ENCODE data around the gene TMEM132D.
"Not testable (repeated sequence)": the region's sequence is repeated elsewhere in the genome, so short reads cannot be mapped to it uniquely, and the experiment has no call there.

The TMEM132D gene

GRCh38 chr12:129549020-129549419 lies 354.8 kb downstream of the TMEM132D start:
- H3K9ac ChIP-seq (ENCODE audit: low read length); H3K4me3 ChIP-seq (ENCODE audit: low read depth in 1 of 2, low read length in 2 of 2); H3K27me3 ChIP-seq (ENCODE audit: control insufficient read depth in 1 of 2, insufficient read depth in 2 of 2, low read length in 2 of 2); H3K27ac ChIP-seq (ENCODE audit: low read depth, low read length); H3K36me3 ChIP-seq (ENCODE audit: insufficient read depth, low read length); H3K9me3 ChIP-seq (ENCODE audit: low read length); H3K4me1 ChIP-seq (ENCODE audit: insufficient read depth, low read length): not testable (repeated sequence)

GRCh38 chr12:129544716-129545115 lies 359.1 kb downstream of the TMEM132D start:
- no peak overlapping the region for H3K9ac ChIP-seq (ENCODE audit: low read length)
- no peaks in the 10 kb centered on the region for H3K27me3 ChIP-seq (ENCODE audit: control insufficient read depth in 1 of 2, insufficient read depth in 2 of 2, low read length in 2 of 2)
- no peaks in the 10 kb centered on the region for H3K4me1 ChIP-seq (ENCODE audit: insufficient read depth, low read length)
- H3K4me3 ChIP-seq (ENCODE audit: low read depth in 1 of 2, low read length in 2 of 2) = no peak overlapping the region
- no peaks in the 10 kb centered on the region for H3K9me3 ChIP-seq (ENCODE audit: low read length)
- no peak overlapping the region for H3K27ac ChIP-seq (ENCODE audit: low read depth, low read length)
- H3K36me3 ChIP-seq (ENCODE audit: insufficient read depth, low read length) = no peaks in the 10 kb centered on the region

DNA sequence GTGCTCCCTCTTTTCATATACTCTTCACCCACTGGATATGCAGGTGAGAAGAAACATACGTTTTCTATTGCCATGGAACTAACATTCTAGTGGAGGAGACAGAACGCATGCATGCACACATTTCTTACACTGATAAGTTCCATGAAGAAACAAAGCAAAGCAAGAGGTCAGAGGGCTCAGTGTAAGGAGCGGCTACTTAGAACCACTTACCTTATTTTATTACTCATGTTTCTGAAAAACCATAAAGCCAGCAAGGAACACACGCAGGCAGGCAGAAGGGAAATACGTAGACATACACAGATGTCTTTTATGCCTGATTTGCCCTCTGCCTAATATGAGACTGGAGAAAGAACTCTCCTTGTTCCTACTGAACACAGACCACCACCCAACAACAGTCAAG lies 362.9 kb downstream of the TMEM132D start:
- no peaks in the 10 kb centered on the region for H3K4me1 ChIP-seq (ENCODE audit: insufficient read depth, low read length)
- no peaks in the 10 kb centered on the region for H3K27me3 ChIP-seq (ENCODE audit: control insufficient read depth in 1 of 2, insufficient read depth in 2 of 2, low read length in 2 of 2)
- H3K9me3 ChIP-seq (ENCODE audit: low read length) = no peaks in the 10 kb centered on the region
- H3K36me3 ChIP-seq (ENCODE audit: insufficient read depth, low read length) = no peaks in the 10 kb centered on the region
- H3K27ac ChIP-seq (ENCODE audit: low read depth, low read length) = no peak overlapping the region
- no peak overlapping the region for H3K9ac ChIP-seq (ENCODE audit: low read length)
- H3K4me3 ChIP-seq (ENCODE audit: low read depth in 1 of 2, low read length in 2 of 2) = no peak overlapping the region

DNA sequence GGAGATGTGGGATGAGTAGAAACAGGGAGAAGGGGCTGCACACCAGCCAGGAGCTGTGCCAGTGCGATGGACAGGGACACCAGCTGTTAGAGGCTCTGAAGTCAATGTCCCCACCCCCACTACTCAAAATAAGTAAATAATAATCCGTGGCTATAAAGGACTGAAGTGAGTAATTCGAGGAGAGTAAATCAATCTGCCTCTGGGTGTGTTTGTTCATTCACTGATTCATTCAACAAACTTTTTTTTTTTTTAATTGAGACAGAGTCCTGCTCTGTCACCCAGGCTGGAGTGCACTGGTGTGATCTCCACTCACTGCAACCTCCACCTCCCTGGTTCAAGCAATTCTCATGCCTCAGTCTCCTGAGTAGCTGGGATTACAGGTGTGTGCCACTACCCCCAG lies 363.6 kb downstream of the TMEM132D start:
- H3K27me3 ChIP-seq (ENCODE audit: control insufficient read depth in 1 of 2, insufficient read depth in 2 of 2, low read length in 2 of 2) = no peaks in the 10 kb centered on the region

GRCh38 chr12:129538724-129539335 lies 365.0 kb downstream of the TMEM132D start:
- not testable (repeated sequence) for H3K4me1 ChIP-seq (ENCODE audit: insufficient read depth, low read length); H3K4me3 ChIP-seq (ENCODE audit: low read depth in 1 of 2, low read length in 2 of 2)

More for the DNA sequence above, 363.6 kb downstream of the TMEM132D start:
- Histone ChIP-seq H3K9me3 (ENCODE audit: low read length) (no peaks in the 10 kb centered on the region), H3K36me3 (ENCODE audit: insufficient read depth, low read length) (no peaks in the 10 kb centered on the region), H3K27ac (ENCODE audit: low read depth, low read length) (no peak overlapping the region), H3K4me1 (ENCODE audit: insufficient read depth, low read length) (no peaks in the 10 kb centered on the region), H3K4me3 (ENCODE audit: low read depth in 1 of 2, low read length in 2 of 2) (no peak overlapping the region), H3K9ac (ENCODE audit: low read length) (no peak overlapping the region)

DNA sequence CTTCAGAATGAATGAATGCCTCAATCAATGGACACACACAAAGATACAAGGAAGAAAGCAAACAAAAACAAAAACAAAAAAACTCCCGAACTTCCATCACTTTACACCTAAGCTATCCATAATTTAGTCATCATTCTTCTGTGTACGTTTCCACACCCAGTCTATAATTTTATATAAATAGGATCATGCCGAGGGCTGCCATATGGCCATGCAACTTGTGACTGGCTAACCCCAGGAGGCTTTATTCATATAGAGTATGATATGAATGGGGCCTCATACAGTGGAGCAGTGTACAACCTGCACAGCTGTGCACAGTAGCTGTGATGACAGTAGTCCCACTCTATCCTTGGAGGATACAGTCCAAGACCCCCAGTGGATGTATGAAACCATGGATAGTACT lies 365.7 kb downstream of the TMEM132D start:
- Histone ChIP-seq H3K4me3 (ENCODE audit: low read depth in 1 of 2, low read length in 2 of 2) (no peak overlapping the region), H3K9me3 (ENCODE audit: low read length) (no peaks in the 10 kb centered on the region), H3K27ac (ENCODE audit: low read depth, low read length) (no peak overlapping the region), H3K27me3 (ENCODE audit: control insufficient read depth in 1 of 2, insufficient read depth in 2 of 2, low read length in 2 of 2) (no peaks in the 10 kb centered on the region), H3K9ac (ENCODE audit: low read length) (no peak overlapping the region), H3K4me1 (ENCODE audit: insufficient read depth, low read length) (no peaks in the 10 kb centered on the region), H3K36me3 (ENCODE audit: insufficient read depth, low read length) (no peaks in the 10 kb centered on the region)

More at GRCh38 chr12:129538724-129539335, 365.0 kb downstream of the TMEM132D start:
- not testable (repeated sequence) for H3K9me3 ChIP-seq (ENCODE audit: low read length); H3K9ac ChIP-seq (ENCODE audit: low read length); H3K27ac ChIP-seq (ENCODE audit: low read depth, low read length); H3K36me3 ChIP-seq (ENCODE audit: insufficient read depth, low read length); H3K27me3 ChIP-seq (ENCODE audit: control insufficient read depth in 1 of 2, insufficient read depth in 2 of 2, low read length in 2 of 2)

DNA sequence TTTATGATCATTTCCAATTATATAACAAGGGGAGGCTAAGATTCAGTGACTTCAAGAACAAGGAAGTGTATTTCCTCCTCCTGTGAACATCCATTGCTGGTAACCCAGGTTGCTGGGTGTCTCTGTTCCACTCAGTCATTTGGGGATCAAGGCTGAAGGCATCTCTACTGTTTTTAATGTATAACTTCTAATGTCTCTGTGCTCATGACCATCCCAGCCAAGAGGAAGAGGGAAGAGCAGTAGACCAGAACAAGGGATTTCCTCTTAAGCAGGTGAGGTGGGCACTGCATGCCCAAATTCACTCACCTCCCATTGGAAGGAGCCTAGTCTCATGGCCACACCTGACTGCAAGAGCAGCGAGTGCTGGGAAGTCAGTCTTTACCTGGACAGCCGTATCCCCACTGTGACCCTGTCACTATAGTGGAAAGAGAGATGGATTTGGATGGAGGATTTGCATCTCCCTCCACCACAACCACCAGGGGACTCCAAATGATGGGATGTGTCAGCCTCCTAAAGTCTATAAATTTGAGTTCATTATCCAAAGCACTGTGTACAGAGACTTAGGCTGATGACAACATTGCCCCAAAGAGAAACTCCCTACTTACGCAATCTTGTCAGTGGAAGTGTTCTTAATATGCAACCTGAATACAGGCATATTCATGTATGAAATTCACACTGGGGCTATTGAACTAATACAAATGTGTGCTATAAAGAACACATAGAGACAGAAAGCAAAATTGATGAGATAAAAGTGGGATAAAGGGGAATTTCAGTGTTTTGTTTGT lies 368.7 kb downstream of the TMEM132D start:
- Histone ChIP-seq H3K4me3 (ENCODE audit: low read depth in 1 of 2, low read length in 2 of 2) (no peak overlapping the region), H3K4me1 (ENCODE audit: insufficient read depth, low read length) (no peaks in the 10 kb centered on the region), H3K9me3 (ENCODE audit: low read length) (no peaks in the 10 kb centered on the region), H3K27me3 (ENCODE audit: control insufficient read depth in 1 of 2, insufficient read depth in 2 of 2, low read length in 2 of 2) (no peaks in the 10 kb centered on the region), H3K9ac (ENCODE audit: low read length) (no peak overlapping the region), H3K27ac (ENCODE audit: low read depth, low read length) (no peak overlapping the region), H3K36me3 (ENCODE audit: insufficient read depth, low read length) (no peaks in the 10 kb centered on the region)

GRCh38 chr12:129532707-129533499 lies 370.9 kb downstream of the TMEM132D start:
- Histone ChIP-seq H3K9ac (ENCODE audit: low read length) (no peak overlapping the region), H3K9me3 (ENCODE audit: low read length) (no peaks in the 10 kb centered on the region), H3K4me1 (ENCODE audit: insufficient read depth, low read length) (no peaks in the 10 kb centered on the region), H3K4me3 (ENCODE audit: low read depth in 1 of 2, low read length in 2 of 2) (no peak overlapping the region), H3K36me3 (ENCODE audit: insufficient read depth, low read length) (no peaks in the 10 kb centered on the region), H3K27ac (ENCODE audit: low read depth, low read length) (no peak overlapping the region), H3K27me3 (ENCODE audit: control insufficient read depth in 1 of 2, insufficient read depth in 2 of 2, low read length in 2 of 2) (no peaks in the 10 kb centered on the region)

- H3K27me3 ChIP-seq (ENCODE audit: control insufficient read depth in 1 of 2, insufficient read depth in 2 of 2, low read length in 2 of 2) = no peaks in the 10 kb centered on the region
- H3K4me3 ChIP-seq (ENCODE audit: low read depth in 1 of 2, low read length in 2 of 2) = no peak overlapping the region
- no peaks in the 10 kb centered on the region for H3K4me1 ChIP-seq (ENCODE audit: insufficient read depth, low read length)
- H3K27ac ChIP-seq (ENCODE audit: low read depth, low read length) = no peak overlapping the region
- H3K36me3 ChIP-seq (ENCODE audit: insufficient read depth, low read length) = no peaks in the 10 kb centered on the region
- no peaks in the 10 kb centered on the region for H3K9me3 ChIP-seq (ENCODE audit: low read length)
- H3K9ac ChIP-seq (ENCODE audit: low read length) = no peak overlapping the region
Measured at GRCh38 chr12:129532082-129532481, 371.7 kb downstream of the TMEM132D start.

- no peak overlapping the region for H3K4me3 ChIP-seq (ENCODE audit: low read depth in 1 of 2, low read length in 2 of 2)
- H3K27ac ChIP-seq (ENCODE audit: low read depth, low read length) = no peak overlapping the region
- H3K27me3 ChIP-seq (ENCODE audit: control insufficient read depth in 1 of 2, insufficient read depth in 2 of 2, low read length in 2 of 2) = no peaks in the 10 kb centered on the region
- no peaks in the 10 kb centered on the region for H3K36me3 ChIP-seq (ENCODE audit: insufficient read depth, low read length)
- no peaks in the 10 kb centered on the region for H3K4me1 ChIP-seq (ENCODE audit: insufficient read depth, low read length)
- no peak overlapping the region for H3K9ac ChIP-seq (ENCODE audit: low read length)
- no peaks in the 10 kb centered on the region for H3K9me3 ChIP-seq (ENCODE audit: low read length)
Measured at GRCh38 chr12:129530984-129531383, 372.8 kb downstream of the TMEM132D start.

DNA sequence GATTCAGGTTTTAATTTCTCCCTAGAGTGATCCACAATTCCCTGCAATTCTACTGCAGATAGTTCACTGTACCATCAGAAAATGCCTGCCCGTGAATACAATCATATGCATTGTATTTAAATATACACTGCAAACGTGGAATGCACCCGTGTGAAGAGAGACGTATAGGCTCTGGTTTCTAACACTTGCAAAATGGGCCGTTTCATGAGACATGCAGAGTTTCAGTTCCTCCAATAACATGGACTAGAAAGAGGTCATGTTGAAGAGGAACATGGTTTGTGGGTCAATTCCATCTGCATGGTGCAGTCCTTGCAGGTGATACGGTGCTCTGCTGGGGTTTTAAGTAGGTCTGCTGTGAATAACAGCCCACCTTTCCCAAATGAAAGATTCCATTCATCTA lies 373.3 kb downstream of the TMEM132D start:
- Histone ChIP-seq H3K36me3 (ENCODE audit: insufficient read depth, low read length) (no peaks in the 10 kb centered on the region), H3K4me3 (ENCODE audit: low read depth in 1 of 2, low read length in 2 of 2) (no peak overlapping the region), H3K4me1 (ENCODE audit: insufficient read depth, low read length) (no peaks in the 10 kb centered on the region), H3K9ac (ENCODE audit: low read length) (no peak overlapping the region), H3K27me3 (ENCODE audit: control insufficient read depth in 1 of 2, insufficient read depth in 2 of 2, low read length in 2 of 2) (no peaks in the 10 kb centered on the region), H3K9me3 (ENCODE audit: low read length) (no peaks in the 10 kb centered on the region), H3K27ac (ENCODE audit: low read depth, low read length) (no peak overlapping the region)
